Activated naive CD4-positive, alpha-beta T cell treated with anti-CD3 and anti-CD28 coated beads for 36 hours (primary cell): Measurements from ENCODE around the gene DDC. TPM values are rescaled to one million over a fixed set of nuclear protein-coding genes. Genes with fewer than 3 reads are reported as not detected.
A peak's percentile ranks its signal among the peaks of the same experiment; 100 is the strongest.

Experiments
- CTCF ChIA-PET: fragments of 350-600 bp; sonication (Branson Sonifier 250); formaldehyde crosslinking; loops from one replicate; lab custom pipeline; 2021; ENCODE audit warnings: antibody characterized with exemption; lab: Charles Lee
- DNase-seq: peaks from one replicate; pipeline ENCODE4 v3.0.0-alpha.2; 2020
- H3K27ac Mint-ChIP-seq: one replicate; pipeline ENCODE4 v1.8.0; 2021; ENCODE audit warnings: mild to moderate bottlenecking, mixed read lengths
- H3K27me3 Mint-ChIP-seq: one replicate; pipeline ENCODE4 v1.8.0; 2021; ENCODE audit warnings: low read depth, mixed read lengths
- H3K36me3 Mint-ChIP-seq: one replicate; pipeline ENCODE4 v1.8.0; 2021; ENCODE audit warnings: low read depth, mixed read lengths
- H3K4me1 Mint-ChIP-seq: one replicate; pipeline ENCODE4 v1.8.0; 2021; ENCODE audit warnings: low read depth, mixed read lengths
- H3K4me3 Mint-ChIP-seq: one replicate; pipeline ENCODE4 v1.8.0; 2021; ENCODE audit warnings: mild to moderate bottlenecking, moderate library complexity, mixed read lengths
- H3K9me3 Mint-ChIP-seq: one replicate; pipeline ENCODE4 v1.8.0; 2021; ENCODE audit warnings: mixed read lengths
- intact Hi-C: fragments of 100-400 bp; cut with micrococcal nuclease; formaldehyde crosslinking; loops from one replicate; pipeline ENCODE4 v1.15.1; 2023
- total RNA-seq, 2 experiments: library from RNA; stranded (reverse); gene quantifications; one replicate each; pipeline ENCODE4 v1.2.3, GENCODE V29; 2021

Gene DDC
- total RNA-seq, 2 experiments from 2014 or later, result 0.38 TPM; not detected in 1

- peaks cover 47% of the 10 kb centered on the region for H3K4me1 Mint-ChIP-seq
- no peaks in the 10 kb centered on the region for H3K27me3 Mint-ChIP-seq
- no peaks in the 10 kb centered on the region for H3K9me3 Mint-ChIP-seq
- DNase-seq, result no peak
- intact Hi-C loops, result no loop called here
- no peak overlapping the region for H3K27ac Mint-ChIP-seq
- no peak overlapping the region for H3K4me3 Mint-ChIP-seq
- CTCF ChIA-PET, result interaction anchor here (1.4 kb wide), 1 partner anchor 44 kb away, joined by 3 read pairs; no protein-coding TSS in a partner anchor
- H3K36me3 Mint-ChIP-seq, result no peaks in the 10 kb centered on the region
Observed at GRCh38 chr7:50412973-50413372, 152.2 kb downstream of the DDC start.

- no peaks in the 10 kb centered on the region for H3K9me3 Mint-ChIP-seq
- intact Hi-C loops, result no loop called here
- CTCF ChIA-PET, result interaction anchor here (0.8 to 1.1 kb wide), 4 partner anchors 9 to 277 kb away, joined by 3 to 6 read pairs (median 3); no protein-coding TSS in a partner anchor
- H3K36me3 Mint-ChIP-seq, result no peaks in the 10 kb centered on the region
- H3K4me3 Mint-ChIP-seq, result no peak overlapping the region
- H3K4me1 Mint-ChIP-seq, result peaks cover 45% of the 10 kb centered on the region
- DNase-seq, result no peak
- H3K27ac Mint-ChIP-seq, result no peak overlapping the region
- no peaks in the 10 kb centered on the region for H3K27me3 Mint-ChIP-seq
Observed at GRCh38 chr7:50411332-50411731, 153.9 kb downstream of the DDC start.

- intact Hi-C loops, result no loop called here
- Mint-ChIP-seq H3K9me3 (no peaks in the 10 kb centered on the region), H3K4me1 (peaks cover 45% of the 10 kb centered on the region), H3K36me3 (peaks cover 3% of the 10 kb centered on the region), H3K4me3 (no peak overlapping the region), H3K27ac (no peak overlapping the region), H3K27me3 (no peaks in the 10 kb centered on the region)
- peak; percentile 44 for DNase-seq
- CTCF ChIA-PET, result interaction anchor here (0.6 to 1.1 kb wide), 5 partner anchors 10 to 315 kb away, joined by 3 to 6 read pairs (median 3); no protein-coding TSS in a partner anchor
Observed at GRCh38 chr7:50409856-50410745, 155.1 kb downstream of the DDC start.

Other genes with a start within 250 kb of the DDC start
- 10 to 100 TPM; 43.7 to 44.4 TPM for gene FIGNL1, start 115.1 kb downstream of the DDC start, total RNA-seq
- 10 to 100 TPM; 24.3 to 30.4 TPM for gene GRB10, start 217.5 kb upstream of the DDC start, total RNA-seq